Measurements from ENCODE around the gene LRGUK. TPM values are rescaled to one million over a fixed set of nuclear protein-coding genes. Genes with fewer than 3 reads are reported as not detected.

The LRGUK gene
- total and polyA plus RNA-seq, 2 of the 4 experiments (the other 2 are of a cell fraction), result 0.07 TPM; not detected in 1

DNA sequence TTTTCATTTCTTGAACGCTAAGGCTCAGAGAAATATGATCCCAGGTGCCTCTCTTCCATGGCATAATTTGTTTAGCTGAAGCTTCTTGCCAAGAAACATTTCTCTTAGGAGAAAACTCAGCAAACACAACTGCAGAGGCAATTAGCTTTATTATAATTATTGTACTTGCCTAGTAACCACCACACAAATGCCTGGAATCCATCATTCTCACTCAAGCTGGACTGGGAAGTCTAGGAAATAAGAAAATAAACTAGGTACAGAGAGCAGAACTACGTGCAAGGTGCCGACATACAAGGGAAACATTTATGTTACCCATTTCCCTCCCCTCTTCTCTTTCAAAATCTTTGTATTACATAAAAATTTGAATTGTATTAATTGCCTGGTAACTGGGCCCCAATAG is 174.5 kb downstream of the LRGUK start:
- no peaks in the 10 kb centered on the region for H3K79me1 ChIP-seq (ENCODE audit: low read depth in 1 of 2, low read length in 2 of 2)
- ChIA-PET CTCF (interaction anchor here (0.6 to 1.5 kb wide), 2 partner anchors 14 to 16 kb away, joined by 3 read pairs; no protein-coding TSS in a partner anchor), POLR2A (ENCODE audit: unreplicated experiment) (no interaction called here)
- no peak for TF ChIP-seq USF2 (IDR thresholded peaks at IDR 0.05; ENCODE audit: low read depth, low read length)
- no peak for TF ChIP-seq BHLHE40 (IDR thresholded peaks at IDR 0.05; ENCODE audit: low read depth, low read length)
- TF ChIP-seq NFE2L2 (IDR thresholded peaks at IDR 0.05; ENCODE audit: low read depth, low read length), result no peak
- TF ChIP-seq RFX5 (IDR thresholded peaks at IDR 0.05; ENCODE audit: low read depth, low read length), result no peak
- TF ChIP-seq FOS (IDR thresholded peaks at IDR 0.05; ENCODE audit: low read depth, low read length), result no peak
- no peak for TF ChIP-seq CEBPB (IDR thresholded peaks at IDR 0.05; ENCODE audit: low read depth, low read length)
- TF ChIP-seq RCOR1 (IDR thresholded peaks at IDR 0.05; ENCODE audit: insufficient replicate concordance, low read length), result no peak
- no peak for TF ChIP-seq ELK1 (IDR thresholded peaks at IDR 0.05; ENCODE audit: borderline replicate concordance, low read depth, low read length)
- no peak for TF ChIP-seq SMC3 (IDR thresholded peaks at IDR 0.05; ENCODE audit: low read depth, low read length)
- TF ChIP-seq MAFK (IDR thresholded peaks at IDR 0.05; ENCODE audit: low read depth, low read length), result no peak
- TF ChIP-seq CHD1 (IDR thresholded peaks at IDR 0.05; ENCODE audit: low read depth, low read length), result no peak
- TF ChIP-seq MXI1 (IDR thresholded peaks at IDR 0.05; ENCODE audit: borderline replicate concordance, low read depth, low read length), result no peak
- TF ChIP-seq MAZ (IDR thresholded peaks at IDR 0.05; ENCODE audit: borderline replicate concordance, low read depth, low read length), result no peak
- TF ChIP-seq RAD21 (IDR thresholded peaks at IDR 0.05; ENCODE audit: low read length), result no peak
- TF ChIP-seq POLR2A (IDR thresholded peaks at IDR 0.05; ENCODE audit: low read depth, low read length), result no peak
- no peak for TF ChIP-seq CTCF (conservative IDR thresholded peaks at IDR 0.05; ENCODE audit: low read depth, low read length)
- ATAC-seq (ENCODE audit: low read depth) (no peak), DNase-seq (no peak)
- no peak overlapping the region for H3K14ac ChIP-seq (replicated peaks; ENCODE audit: low read depth, low read length)
- no peak overlapping the region for H2AK9ac ChIP-seq (replicated peaks; ENCODE audit: low read depth, low read length, poor library complexity)
- no peak overlapping the region for H3K23ac ChIP-seq (ENCODE audit: low read depth, low read length)
- no CpG with 5 or more reads among the region's 3 CpGs for WGBS, 2 experiments (ENCODE audit: extremely low coverage in 2 of 2, insufficient read length in 1 of 2)
- intact Hi-C loops (cut with micrococcal nuclease), result no loop called here
- H3K27me3 ChIP-seq (ENCODE audit: control insufficient read depth, insufficient read depth, low read length), result no peaks in the 10 kb centered on the region
- H3K4me3 ChIP-seq (ENCODE audit: insufficient read depth, low read depth, low read length), result no peak overlapping the region
- no peak overlapping the region for H2BK15ac ChIP-seq (ENCODE audit: low read depth, low read length)
- H3K9me3 ChIP-seq (ENCODE audit: control insufficient read depth, insufficient read depth, low read length), result no peaks in the 10 kb centered on the region
- H3K36me3 ChIP-seq (ENCODE audit: control insufficient read depth, insufficient read depth, low read length), result peaks cover 9% of the 10 kb centered on the region
- no peak overlapping the region for H2BK5ac ChIP-seq (ENCODE audit: low read depth, low read length, poor library complexity, severe bottlenecking)
- H3K56ac ChIP-seq (ENCODE audit: extremely low read depth, insufficient read depth, low read length), result no peak overlapping the region
- H3K4me2 ChIP-seq (ENCODE audit: low read depth, low read length), result no peak overlapping the region
- no peak overlapping the region for H4K5ac ChIP-seq (ENCODE audit: low read depth, low read length)
- H4K8ac ChIP-seq (ENCODE audit: low read depth in 2 of 2, low read length in 2 of 2), result no peak overlapping the region
- BruUV-seq (replicated peaks), result no TSS peak
- peaks cover 2% of the 10 kb centered on the region; the same call in 1 of the 2 replicates for H3K9me1 ChIP-seq (ENCODE audit: insufficient read depth, low read length)
- H4K91ac ChIP-seq (ENCODE audit: insufficient read depth, low read depth, low read length), result no peak overlapping the region
- no peak overlapping the region for H3K9ac ChIP-seq (ENCODE audit: low read depth, low read length)
- H2BK20ac ChIP-seq (ENCODE audit: low read depth, low read length), result no peak overlapping the region
- no peak overlapping the region for H3K4ac ChIP-seq (ENCODE audit: low read depth, low read length)
- H2AFZ ChIP-seq (replicated peaks; ENCODE audit: low read length, poor library complexity), result no peak overlapping the region
- H2AK5ac ChIP-seq (ENCODE audit: low read depth, low read length), result no peak overlapping the region
- in situ Hi-C loops (cut with MboI; ENCODE audit: low sequenced_read_pairs), result no loop called here
- peaks cover 4% of the 10 kb centered on the region; the same call in 1 of the 2 replicates for H3K4me1 ChIP-seq (ENCODE audit: control insufficient read depth, insufficient read depth, low read length)
- H4K20me1 ChIP-seq (ENCODE audit: insufficient read depth, low read length), result no peaks in the 10 kb centered on the region
- no peak overlapping the region for H3K18ac ChIP-seq (ENCODE audit: low read depth, low read length)
- no peak overlapping the region for H2BK120ac ChIP-seq (ENCODE audit: low read depth, low read length)
- dilution Hi-C loops (cut with HindIII; ENCODE audit: low sequenced_read_pairs, unreplicated experiment), result no loop called here
- no peak overlapping the region for H3K27ac ChIP-seq (ENCODE audit: insufficient read depth, low read length)
